NCI-H2196 (cell line): ENCODE results near the gene ZBTB17.
A peak's percentile ranks its signal among the peaks of the same experiment; 100 is the strongest.

Experiments
- DNase-seq: peaks from one replicate; lab custom pipeline; 2025; ENCODE audit not compliant: unreplicated experiment; lab: John Stamatoyannopoulos, UW

The ZBTB17 gene

GRCh38 chr1:15948091-15948591, 27.8 kb downstream of the ZBTB17 start:
- no peak for DNase-seq

- no peak for DNase-seq
Measured at GRCh38 chr1:15947382-15948090, 28.4 kb downstream of the ZBTB17 start.

- DNase-seq = no peak
Measured at GRCh38 chr1:15946571-15947381, 29.1 kb downstream of the ZBTB17 start.

- DNase-seq = no peak
Measured at GRCh38 chr1:15945832-15946448, 30.0 kb downstream of the ZBTB17 start.

- no peak for DNase-seq
Measured at GRCh38 chr1:15945011-15945831, 30.7 kb downstream of the ZBTB17 start.

GRCh38 chr1:15944308-15945010, 31.4 kb downstream of the ZBTB17 start:
- DNase-seq = no peak

GRCh38 chr1:15943992-15944307, 32.0 kb downstream of the ZBTB17 start:
- no peak for DNase-seq

- DNase-seq = no peak
Measured at GRCh38 chr1:15943328-15943991, 32.4 kb downstream of the ZBTB17 start.

GRCh38 chr1:15942661-15943327, 33.1 kb downstream of the ZBTB17 start:
- DNase-seq = no peak

GRCh38 chr1:15941899-15942660, 33.8 kb downstream of the ZBTB17 start:
- DNase-seq = no peak

GRCh38 chr1:15941044-15941840, 34.7 kb downstream of the ZBTB17 start:
- no peak for DNase-seq

GRCh38 chr1:15940110-15941043, 35.5 kb downstream of the ZBTB17 start:
- no peak for DNase-seq

GRCh38 chr1:15939181-15940109, 36.5 kb downstream of the ZBTB17 start:
- DNase-seq = peak; percentile 41

GRCh38 chr1:15938628-15939161, 37.2 kb downstream of the ZBTB17 start:
- no peak for DNase-seq

GRCh38 chr1:15937706-15938168, 38.2 kb downstream of the ZBTB17 start:
- no peak for DNase-seq
